ENCODE measurements around the gene HDAC10. TPM values are rescaled to one million over a fixed set of nuclear protein-coding genes. Genes with fewer than 3 reads are reported as not detected.

The HDAC10 gene
- total and polyA plus RNA-seq, 10 of the 15 experiments (the other 5 are each of a cell fraction or from before 2014, with no cell fraction given) = 0.26 to 48.6 (median 5.0) TPM

GRCh38 chr22:50270666-50271394 is 19.8 kb upstream of the HDAC10 start (continued):
- TF ChIP-seq GABPA (IDR thresholded peaks at IDR 0.05; ENCODE audit: low read depth) (no peak), MYB (IDR thresholded peaks at IDR 0.05; ENCODE audit: borderline replicate concordance, low read depth, low read length) (no peak), BMI1 (IDR thresholded peaks at IDR 0.05; ENCODE audit: borderline replicate concordance) (no peak), IKZF1 (conservative IDR thresholded peaks at IDR 0.05) (peak; percentile 38; the same call in 1 of the 2 replicates), E2F8 (IDR thresholded peaks at IDR 0.05; ENCODE audit: low read depth, partially characterized antibody) (no peak), JUNB (IDR thresholded peaks at IDR 0.05) (no peak), SIN3A (IDR thresholded peaks at IDR 0.05; ENCODE audit: low read depth, low read length) (peak; percentile 93), EZH2 (IDR thresholded peaks at IDR 0.05; ENCODE audit: borderline replicate concordance, control insufficient read depth, low read depth, low read length) (no peak), MAX (IDR thresholded peaks at IDR 0.05; ENCODE audit: low read depth, low read length) (no peak), POLR2A (IDR thresholded peaks at IDR 0.05; ENCODE audit: low read depth, low read length) (no peak), MYC (IDR thresholded peaks at IDR 0.05; ENCODE audit: insufficient read depth, insufficient read length, insufficient replicate concordance, low read length, severe bottlenecking) (no peak), LARP7 (IDR thresholded peaks at IDR 0.05) (0 out of 2 replicates have a peak, but pooled peaks have one; percentile 25), EED (IDR thresholded peaks at IDR 0.05; ENCODE audit: low read depth) (no peak), RELB (IDR thresholded peaks at IDR 0.05; ENCODE audit: low read depth) (0 out of 2 replicates have a peak, but pooled peaks have one; percentile 36), IRF4 (IDR thresholded peaks at IDR 0.05; ENCODE audit: low read depth, low read length) (no peak), EP300 (IDR thresholded peaks at IDR 0.05; ENCODE audit: borderline replicate concordance in 1 of 2, control insufficient read depth in 1 of 2, low read depth in 2 of 2, low read length in 2 of 2) (no peak), ZZZ3 (IDR thresholded peaks at IDR 0.05; ENCODE audit: control insufficient read depth, insufficient read length, low read depth) (no peak), NKRF (conservative IDR thresholded peaks at IDR 0.05) (peak; percentile 76), ZBTB4 (CRISPR knock-in tag; IDR thresholded peaks at IDR 0.05) (no peak), RELA (IDR thresholded peaks at IDR 0.05; ENCODE audit: borderline replicate concordance, partially characterized antibody) (no peak)

All from GM12878 (cell line).